Keratinocyte (primary cell): ENCODE measurements around the gene SSBP4. TPM values are rescaled to one million over a fixed set of nuclear protein-coding genes. Genes with fewer than 3 reads are reported as not detected.

Experiments used
- DNase-seq: peaks from one replicate; pipeline ENCODE4 v3.0.0-alpha.2; 2011; ENCODE audit warnings: low read depth, missing footprints, low spot score
- FAIRE-seq: peaks from 2 replicates; lab custom pipeline; 2011; peaks lifted over from hg19 to GRCh38; lab: Jason Lieb, UNC
- H2AFZ ChIP-seq: 2 replicates; pipeline ENCODE4 v1.6.0; 2012; ENCODE audit warnings: low read length, control low read depth, inconsistent platforms; ENCODE audit not compliant: control insufficient read depth
- H3K27ac ChIP-seq: 2 replicates; pipeline ENCODE4 v1.5.1; 2011; ENCODE audit warnings: low read length; ENCODE audit not compliant: control insufficient read depth, insufficient read depth
- H3K27me3 ChIP-seq: 3 replicates; pipeline ENCODE4 v1.6.0; 2011; ENCODE audit warnings: low read length; ENCODE audit not compliant: control insufficient read depth, insufficient read depth; ENCODE audit errors: extremely low read depth
- H3K36me3 ChIP-seq, 2 experiments: 2 replicates in 1 of 2; 3 replicates in 1 of 2; pipeline ENCODE4 v1.5.1; 2011; ENCODE audit warnings: low read length in 2 of 2, mild to moderate bottlenecking in 1 of 2; ENCODE audit not compliant: control insufficient read depth in 2 of 2, insufficient read depth in 2 of 2; ENCODE audit errors: extremely low read depth in 1 of 2
- H3K4me1 ChIP-seq: 3 replicates; pipeline ENCODE4 v1.5.1; 2011; ENCODE audit warnings: low read length; ENCODE audit not compliant: control insufficient read depth, insufficient read depth; ENCODE audit errors: extremely low read depth
- H3K4me2 ChIP-seq: 3 replicates; pipeline ENCODE4 v1.6.0; 2011; ENCODE audit warnings: low read depth, low read length; ENCODE audit not compliant: control insufficient read depth, insufficient read depth; ENCODE audit errors: extremely low read depth
- H3K4me3 ChIP-seq, 3 experiments: fragments of 200-600 bp in 1 of 3; sonication (generic) in 1 of 3; 2 replicates in 2 of 3; 3 replicates in 1 of 3; pipeline ENCODE4 v1.5.1; 2011 to 2016; ENCODE audit warnings: low read length in 3 of 3, mild to moderate bottlenecking in 3 of 3, control low read depth in 2 of 3, inconsistent platforms in 1 of 3, low read depth in 1 of 3, mixed read lengths in 1 of 3, mixed run types in 1 of 3, moderate library complexity in 1 of 3; ENCODE audit not compliant: control insufficient read depth in 2 of 3, insufficient read depth in 2 of 3; ENCODE audit errors: extremely low read depth in 1 of 3
- H3K79me2 ChIP-seq: 2 replicates; pipeline ENCODE4 v1.6.0; 2012; ENCODE audit warnings: low read length; ENCODE audit not compliant: control insufficient read depth, insufficient read depth
- H3K9ac ChIP-seq: 3 replicates; pipeline ENCODE4 v1.6.0; 2011; ENCODE audit warnings: low read length; ENCODE audit not compliant: control insufficient read depth, insufficient read depth; ENCODE audit errors: extremely low read depth
- H3K9me1 ChIP-seq: 3 replicates; pipeline ENCODE4 v1.6.0; 2011; ENCODE audit warnings: low read length; ENCODE audit not compliant: control insufficient read depth, insufficient read depth; ENCODE audit errors: extremely low read depth
- H3K9me3 ChIP-seq: 2 replicates; pipeline ENCODE4 v1.5.1; 2012; ENCODE audit warnings: low read depth, low read length; ENCODE audit not compliant: control insufficient read depth
- H4K20me1 ChIP-seq: 3 replicates; pipeline ENCODE4 v1.6.0; 2011; ENCODE audit warnings: low read length; ENCODE audit not compliant: control insufficient read depth, insufficient read depth; ENCODE audit errors: extremely low read depth
- CTCF ChIP-seq, 3 experiments: IDR thresholded peaks in 1 of 3; conservative IDR thresholded peaks in 1 of 3; optimal IDR thresholded peaks in 1 of 3; 2 replicates in 2 of 3; 3 replicates in 1 of 3; pipeline versions ENCODE3 to v1.5.1; 2011; ENCODE audit warnings: low read length in 3 of 3, mild to moderate bottlenecking in 3 of 3, moderate library complexity in 2 of 3, control low read depth in 1 of 3, inconsistent platforms in 1 of 3; ENCODE audit not compliant: insufficient read depth in 2 of 3; ENCODE audit errors: extremely low read depth in 1 of 3
- EZH2 ChIP-seq: IDR thresholded peaks from one replicate; pipeline ENCODE4 v1.6.1; 2012; ENCODE audit warnings: inconsistent platforms, mild to moderate bottlenecking, low read length, moderate library complexity
- dilution Hi-C: fragments of 300-500 bp; cut with MboI; formaldehyde crosslinking; loops from one replicate; pipeline ENCODE4 v1.7.0; 2020; ENCODE audit warnings: low sequenced_read_pairs; ENCODE audit not compliant: extremely low pct_ligation_motif_present
- polyA plus RNA-seq, 5 experiments: library from polyadenylated mRNA; depleted of rRNA in 3 of 5; stranded (reverse) in 3 of 5; stranded (forward) in 1 of 5; unstranded in 1 of 5; fragments of >200 nt; gene quantifications; 1 replicate in 1 of 5; 2 replicates in 3 of 5; 3 replicates in 1 of 5; pipeline versions ENCODE4 v1.2.1 to v1.2.3, GENCODE V29; 2011 to 2012; ENCODE audit warnings: missing spikeins in 2 of 5, low read depth in 1 of 5, low replicate concordance in 1 of 5

SSBP4 gene
- polyA plus RNA-seq, 1 donor (not counting 4 experiments of a cell fraction or from before 2014, with no cell fraction given) = 7.5 TPM

GRCh38 chr19:18389726-18390064 lies 29.5 kb upstream of the SSBP4 start:
- Histone ChIP-seq H3K9me3 (no peaks in the 10 kb centered on the region), H2AFZ (no peak overlapping the region), H4K20me1 (no peaks in the 10 kb centered on the region), H3K79me2 (no peaks in the 10 kb centered on the region), H3K4me2 (no peak overlapping the region), H3K9me1 (no peaks in the 10 kb centered on the region), H3K4me1 (peaks cover 17% of the 10 kb centered on the region), H3K9ac (no peak overlapping the region), H3K4me3 (no peak overlapping the region), H3K27me3 (peaks cover 20% of the 10 kb centered on the region), H3K36me3 (no peaks in the 10 kb centered on the region), H3K27ac (no peak overlapping the region)
- FAIRE-seq = no peak
- dilution Hi-C loops = no loop called here
- no peak for TF ChIP-seq CTCF (optimal IDR thresholded peaks at IDR 0.05 in 1 of 3, IDR thresholded peaks at IDR 0.05 in 1 of 3, conservative IDR thresholded peaks at IDR 0.05 in 1 of 3; ENCODE audit: extremely low read depth in 1 of 3, insufficient read depth in 2 of 3, low read length in 3 of 3)
- no peak for TF ChIP-seq EZH2
- no peak for DNase-seq

DNA sequence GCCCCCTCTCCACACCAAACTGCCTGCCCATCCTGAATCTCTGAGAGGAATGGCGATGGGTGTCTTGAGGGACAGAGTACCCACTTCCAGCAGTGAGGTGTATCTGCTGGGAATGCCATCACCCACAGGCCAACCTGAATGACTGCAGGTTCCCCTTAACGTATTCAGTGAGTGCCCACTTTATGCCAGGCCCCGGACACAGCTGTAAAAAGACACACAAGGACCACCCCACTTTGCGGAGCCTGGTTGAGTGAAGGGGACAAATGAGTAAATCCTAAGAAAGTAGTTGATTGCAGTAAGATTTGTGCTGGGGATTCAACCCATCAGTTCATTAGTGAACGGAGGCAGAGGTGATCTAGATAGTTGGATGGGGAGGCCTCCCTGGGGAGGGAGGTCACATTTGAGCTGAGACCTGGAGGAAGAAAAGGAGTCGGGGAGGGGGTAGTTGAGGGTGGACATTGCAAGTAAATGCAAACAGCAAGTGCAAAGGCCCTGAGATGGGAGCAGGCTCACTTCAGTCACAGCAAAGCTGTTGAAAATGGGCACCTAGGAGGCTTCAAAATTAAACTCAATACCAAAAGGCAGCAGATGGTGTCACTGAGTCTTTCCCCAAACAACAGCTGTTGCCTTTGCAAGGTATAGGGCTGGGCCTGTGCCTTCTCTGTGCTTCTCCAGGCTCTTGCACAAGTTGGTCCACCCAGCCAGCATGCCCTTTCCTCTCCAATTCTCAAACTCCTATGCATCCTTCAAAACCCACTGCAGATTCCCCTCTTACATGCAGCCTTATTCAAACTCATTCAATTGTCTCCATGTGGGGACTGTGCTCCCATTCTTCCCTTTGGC lies 28.9 kb upstream of the SSBP4 start:
- no peak overlapping the region for H3K4me2 ChIP-seq
- no peak overlapping the region for H3K9ac ChIP-seq
- no peaks in the 10 kb centered on the region for H3K36me3 ChIP-seq
- dilution Hi-C loops = no loop called here
- DNase-seq = no peak
- H3K9me1 ChIP-seq = no peaks in the 10 kb centered on the region
- no peak overlapping the region for H3K4me3 ChIP-seq
- no peaks in the 10 kb centered on the region for H3K79me2 ChIP-seq
- no peak overlapping the region for H3K27ac ChIP-seq
- H3K27me3 ChIP-seq = peaks cover 20% of the 10 kb centered on the region
- H2AFZ ChIP-seq = no peak overlapping the region
- H4K20me1 ChIP-seq = no peaks in the 10 kb centered on the region
- H3K4me1 ChIP-seq = peaks cover 17% of the 10 kb centered on the region
- TF ChIP-seq CTCF (optimal IDR thresholded peaks at IDR 0.05 in 1 of 3, IDR thresholded peaks at IDR 0.05 in 1 of 3, conservative IDR thresholded peaks at IDR 0.05 in 1 of 3; ENCODE audit: extremely low read depth in 1 of 3, insufficient read depth in 2 of 3, low read length in 3 of 3) (no peak), EZH2 (no peak)
- no peak for FAIRE-seq
- H3K9me3 ChIP-seq = no peaks in the 10 kb centered on the region
